Keratinocyte (primary cell): ENCODE measurements around the gene SLC3A2. TPM values are rescaled to one million over a fixed set of nuclear protein-coding genes. Genes with fewer than 3 reads are reported as not detected.
"Not testable (repeated sequence)": the region's sequence is repeated elsewhere in the genome, so short reads cannot be mapped to it uniquely, and the experiment has no call there.

Experiments used
- DNase-seq: peaks from one replicate; pipeline ENCODE4 v3.0.0-alpha.2; 2011; ENCODE audit warnings: low read depth, missing footprints, low spot score
- FAIRE-seq: peaks from 2 replicates; lab custom pipeline; 2011; peaks lifted over from hg19 to GRCh38; lab: Jason Lieb, UNC
- H2AFZ ChIP-seq: 2 replicates; pipeline ENCODE4 v1.6.0; 2012; ENCODE audit warnings: low read length, control low read depth, inconsistent platforms; ENCODE audit not compliant: control insufficient read depth
- H3K27ac ChIP-seq: 2 replicates; pipeline ENCODE4 v1.5.1; 2011; ENCODE audit warnings: low read length; ENCODE audit not compliant: control insufficient read depth, insufficient read depth
- H3K27me3 ChIP-seq: 3 replicates; pipeline ENCODE4 v1.6.0; 2011; ENCODE audit warnings: low read length; ENCODE audit not compliant: control insufficient read depth, insufficient read depth; ENCODE audit errors: extremely low read depth
- H3K36me3 ChIP-seq, 2 experiments: 2 replicates in 1 of 2; 3 replicates in 1 of 2; pipeline ENCODE4 v1.5.1; 2011; ENCODE audit warnings: low read length in 2 of 2, mild to moderate bottlenecking in 1 of 2; ENCODE audit not compliant: control insufficient read depth in 2 of 2, insufficient read depth in 2 of 2; ENCODE audit errors: extremely low read depth in 1 of 2
- H3K4me1 ChIP-seq: 3 replicates; pipeline ENCODE4 v1.5.1; 2011; ENCODE audit warnings: low read length; ENCODE audit not compliant: control insufficient read depth, insufficient read depth; ENCODE audit errors: extremely low read depth
- H3K4me2 ChIP-seq: 3 replicates; pipeline ENCODE4 v1.6.0; 2011; ENCODE audit warnings: low read depth, low read length; ENCODE audit not compliant: control insufficient read depth, insufficient read depth; ENCODE audit errors: extremely low read depth
- H3K4me3 ChIP-seq, 3 experiments: fragments of 200-600 bp in 1 of 3; sonication (generic) in 1 of 3; 2 replicates in 2 of 3; 3 replicates in 1 of 3; pipeline ENCODE4 v1.5.1; 2011 to 2016; ENCODE audit warnings: low read length in 3 of 3, mild to moderate bottlenecking in 3 of 3, control low read depth in 2 of 3, inconsistent platforms in 1 of 3, low read depth in 1 of 3, mixed read lengths in 1 of 3, mixed run types in 1 of 3, moderate library complexity in 1 of 3; ENCODE audit not compliant: control insufficient read depth in 2 of 3, insufficient read depth in 2 of 3; ENCODE audit errors: extremely low read depth in 1 of 3
- H3K79me2 ChIP-seq: 2 replicates; pipeline ENCODE4 v1.6.0; 2012; ENCODE audit warnings: low read length; ENCODE audit not compliant: control insufficient read depth, insufficient read depth
- H3K9ac ChIP-seq: 3 replicates; pipeline ENCODE4 v1.6.0; 2011; ENCODE audit warnings: low read length; ENCODE audit not compliant: control insufficient read depth, insufficient read depth; ENCODE audit errors: extremely low read depth
- H3K9me1 ChIP-seq: 3 replicates; pipeline ENCODE4 v1.6.0; 2011; ENCODE audit warnings: low read length; ENCODE audit not compliant: control insufficient read depth, insufficient read depth; ENCODE audit errors: extremely low read depth
- H3K9me3 ChIP-seq: 2 replicates; pipeline ENCODE4 v1.5.1; 2012; ENCODE audit warnings: low read depth, low read length; ENCODE audit not compliant: control insufficient read depth
- H4K20me1 ChIP-seq: 3 replicates; pipeline ENCODE4 v1.6.0; 2011; ENCODE audit warnings: low read length; ENCODE audit not compliant: control insufficient read depth, insufficient read depth; ENCODE audit errors: extremely low read depth
- EZH2 ChIP-seq: IDR thresholded peaks from one replicate; pipeline ENCODE4 v1.6.1; 2012; ENCODE audit warnings: inconsistent platforms, mild to moderate bottlenecking, low read length, moderate library complexity
- dilution Hi-C: fragments of 300-500 bp; cut with MboI; formaldehyde crosslinking; loops from one replicate; pipeline ENCODE4 v1.7.0; 2020; ENCODE audit warnings: low sequenced_read_pairs; ENCODE audit not compliant: extremely low pct_ligation_motif_present
- polyA plus RNA-seq, 5 experiments: library from polyadenylated mRNA; depleted of rRNA in 3 of 5; stranded (reverse) in 3 of 5; stranded (forward) in 1 of 5; unstranded in 1 of 5; fragments of >200 nt; gene quantifications; 1 replicate in 1 of 5; 2 replicates in 3 of 5; 3 replicates in 1 of 5; pipeline versions ENCODE4 v1.2.1 to v1.2.3, GENCODE V29; 2011 to 2012; ENCODE audit warnings: missing spikeins in 2 of 5, low read depth in 1 of 5, low replicate concordance in 1 of 5
- TF ChIP-seq, protein P1 (sequence below), 3 experiments: IDR thresholded peaks in 1 of 3; conservative IDR thresholded peaks in 1 of 3; optimal IDR thresholded peaks in 1 of 3; 2 replicates in 2 of 3; 3 replicates in 1 of 3; pipeline versions ENCODE3 to v1.5.1; 2011; ENCODE audit warnings: low read length in 3 of 3, mild to moderate bottlenecking in 3 of 3, moderate library complexity in 2 of 3, control low read depth in 1 of 3, inconsistent platforms in 1 of 3; ENCODE audit not compliant: insufficient read depth in 2 of 3; ENCODE audit errors: extremely low read depth in 1 of 3

SLC3A2 gene
- polyA plus RNA-seq, 1 donor (not counting 4 experiments of a cell fraction or from before 2014, with no cell fraction given): 469 TPM

DNA sequence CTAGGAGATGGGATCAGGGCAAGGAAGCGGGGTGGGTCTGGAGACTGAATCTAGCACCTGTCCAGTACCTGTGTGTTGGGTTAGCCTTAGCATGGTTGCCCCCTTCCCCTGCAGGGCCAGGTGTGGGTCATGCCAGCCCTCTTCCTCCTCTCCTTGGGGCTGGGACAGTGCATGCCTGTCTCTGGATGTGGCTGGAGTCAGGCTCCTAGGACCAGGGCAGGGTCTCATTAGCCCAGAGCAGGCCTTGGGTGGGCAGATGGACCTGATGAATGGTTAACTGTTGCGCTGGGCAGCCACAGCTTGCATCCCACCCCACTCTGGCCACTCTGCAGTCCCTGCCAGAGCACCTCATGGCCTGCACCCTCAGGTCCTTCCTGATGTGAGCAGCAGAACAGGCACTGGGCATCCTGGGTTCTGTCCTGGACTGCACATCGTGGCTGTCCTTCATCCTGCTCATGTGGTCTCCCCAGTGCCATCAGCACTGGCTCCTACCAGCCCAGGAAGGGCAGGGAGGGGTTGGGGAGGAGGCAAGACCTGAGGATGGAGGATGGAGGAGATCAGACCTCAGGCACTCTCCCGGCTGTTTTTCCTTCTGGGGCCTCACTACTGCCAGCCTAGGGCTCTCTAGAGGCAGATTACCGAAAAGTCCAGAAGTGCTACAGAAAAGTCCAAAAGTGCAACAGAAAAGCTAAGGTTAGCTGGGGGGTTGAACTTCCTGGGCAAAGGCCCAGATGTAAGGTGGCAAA lies 53.2 kb downstream of the SLC3A2 start:
- no peak overlapping the region for H3K4me3 ChIP-seq
- FAIRE-seq: no peak
- H3K27me3 ChIP-seq: peaks cover 10% of the 10 kb centered on the region
- no peaks in the 10 kb centered on the region for H3K36me3 ChIP-seq
- H3K9me3 ChIP-seq: no peaks in the 10 kb centered on the region
- no peaks in the 10 kb centered on the region for H3K4me1 ChIP-seq
- H2AFZ ChIP-seq: no peak overlapping the region
- no peak overlapping the region for H3K9ac ChIP-seq
- dilution Hi-C loops: no loop called here
- H3K79me2 ChIP-seq: no peaks in the 10 kb centered on the region
- no peak overlapping the region for H3K4me2 ChIP-seq
- H4K20me1 ChIP-seq: no peaks in the 10 kb centered on the region
- no peaks in the 10 kb centered on the region for H3K9me1 ChIP-seq
- DNase-seq: no peak
- no peak overlapping the region for H3K27ac ChIP-seq
- TF ChIP-seq, protein P1, sequence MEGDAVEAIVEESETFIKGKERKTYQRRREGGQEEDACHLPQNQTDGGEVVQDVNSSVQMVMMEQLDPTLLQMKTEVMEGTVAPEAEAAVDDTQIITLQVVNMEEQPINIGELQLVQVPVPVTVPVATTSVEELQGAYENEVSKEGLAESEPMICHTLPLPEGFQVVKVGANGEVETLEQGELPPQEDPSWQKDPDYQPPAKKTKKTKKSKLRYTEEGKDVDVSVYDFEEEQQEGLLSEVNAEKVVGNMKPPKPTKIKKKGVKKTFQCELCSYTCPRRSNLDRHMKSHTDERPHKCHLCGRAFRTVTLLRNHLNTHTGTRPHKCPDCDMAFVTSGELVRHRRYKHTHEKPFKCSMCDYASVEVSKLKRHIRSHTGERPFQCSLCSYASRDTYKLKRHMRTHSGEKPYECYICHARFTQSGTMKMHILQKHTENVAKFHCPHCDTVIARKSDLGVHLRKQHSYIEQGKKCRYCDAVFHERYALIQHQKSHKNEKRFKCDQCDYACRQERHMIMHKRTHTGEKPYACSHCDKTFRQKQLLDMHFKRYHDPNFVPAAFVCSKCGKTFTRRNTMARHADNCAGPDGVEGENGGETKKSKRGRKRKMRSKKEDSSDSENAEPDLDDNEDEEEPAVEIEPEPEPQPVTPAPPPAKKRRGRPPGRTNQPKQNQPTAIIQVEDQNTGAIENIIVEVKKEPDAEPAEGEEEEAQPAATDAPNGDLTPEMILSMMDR (optimal IDR thresholded peaks at IDR 0.05 in 1 of 3, IDR thresholded peaks at IDR 0.05 in 1 of 3, conservative IDR thresholded peaks at IDR 0.05 in 1 of 3; ENCODE audit: extremely low read depth in 1 of 3, insufficient read depth in 2 of 3, low read length in 3 of 3): no peak

DNA sequence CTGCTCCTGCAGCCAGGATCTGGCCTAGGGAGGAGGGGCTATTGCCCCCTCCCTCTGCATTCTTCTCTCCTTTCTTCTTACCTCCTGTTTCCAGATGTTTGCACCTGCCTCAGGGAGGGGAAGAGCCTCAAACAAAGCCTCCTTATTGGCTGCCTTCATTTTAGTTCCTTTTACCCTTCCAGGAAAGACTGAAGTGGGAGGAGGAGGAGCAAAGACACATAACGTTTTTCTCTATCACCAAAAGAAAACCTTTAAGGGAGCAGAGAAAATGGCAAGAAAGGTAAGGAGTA lies 53.7 kb downstream of the SLC3A2 start:
- Histone ChIP-seq H3K27ac (no peak overlapping the region), H3K79me2 (no peaks in the 10 kb centered on the region), H3K4me2 (no peak overlapping the region), H3K36me3 (no peaks in the 10 kb centered on the region), H3K4me1 (no peaks in the 10 kb centered on the region), H3K27me3 (peaks cover 10% of the 10 kb centered on the region), H3K9me3 (no peaks in the 10 kb centered on the region), H3K9ac (no peak overlapping the region), H4K20me1 (no peaks in the 10 kb centered on the region), H3K4me3 (no peak overlapping the region), H2AFZ (no peak overlapping the region), H3K9me1 (no peaks in the 10 kb centered on the region)
- DNase-seq (no peak), FAIRE-seq (no peak)
- TF ChIP-seq, protein P1 (optimal IDR thresholded peaks at IDR 0.05 in 1 of 3, IDR thresholded peaks at IDR 0.05 in 1 of 3, conservative IDR thresholded peaks at IDR 0.05 in 1 of 3; ENCODE audit: extremely low read depth in 1 of 3, insufficient read depth in 2 of 3, low read length in 3 of 3): no peak
- no peak for TF ChIP-seq EZH2
- dilution Hi-C loops: no loop called here

DNA sequence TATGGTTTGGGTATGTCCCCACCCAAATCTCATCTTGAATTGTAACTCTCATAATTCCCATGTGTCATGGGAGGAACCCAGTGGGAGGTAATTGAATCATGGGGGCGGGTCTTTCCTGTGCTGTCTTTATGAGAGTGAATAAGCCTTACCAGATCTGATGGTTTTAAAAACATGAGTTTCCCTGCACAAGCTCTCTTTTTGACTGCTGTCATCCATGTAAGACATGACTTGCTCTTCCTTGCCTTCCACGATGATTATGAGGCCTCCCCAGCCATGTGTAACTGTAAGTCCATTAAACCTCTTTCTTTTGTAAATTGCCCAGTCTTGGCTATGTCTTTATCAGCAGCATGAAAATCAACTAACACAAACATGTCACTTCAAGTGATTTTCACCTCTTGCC lies 56.8 kb downstream of the SLC3A2 start:
- FAIRE-seq, dilution Hi-C loops, H3K4me3 ChIP-seq: not testable (repeated sequence)

More for the DNA sequence above, 56.8 kb downstream of the SLC3A2 start:
- H3K9me3 ChIP-seq, H2AFZ ChIP-seq, H3K9me1 ChIP-seq, H4K20me1 ChIP-seq, H3K36me3 ChIP-seq, H3K4me1 ChIP-seq, H3K79me2 ChIP-seq, H3K9ac ChIP-seq, DNase-seq, H3K27ac ChIP-seq, H3K27me3 ChIP-seq, H3K4me2 ChIP-seq: not testable (repeated sequence)
